Ovary (tissue), 9 donors: ENCODE data around the gene NABP1. TPM values are rescaled to one million over a fixed set of nuclear protein-coding genes. Genes with fewer than 3 reads are reported as not detected.

Source experiments
- DNase-seq, 5 donors: peaks; one replicate each; pipeline ENCODE4 v3.0.0-alpha.2; 2019 to 2020
- H3K27ac ChIP-seq, 2 donors: fragments of 200-600 bp; one replicate each; pipeline versions ENCODE4 v1.5.1 to v1.8.0; 2019 to 2022
- H3K27me3 ChIP-seq: fragments of 200-600 bp; one replicate; pipeline ENCODE4 v1.8.0; 2022
- H3K36me3 ChIP-seq: fragments of 200-600 bp; sonication (generic); one replicate; pipeline ENCODE4 v1.5.1; 2019
- H3K4me1 ChIP-seq: one replicate; pipeline ENCODE4 v1.8.1; 2013; ENCODE audit warnings: mild to moderate bottlenecking, moderate library complexity; ENCODE audit not compliant: insufficient read depth
- H3K4me3 ChIP-seq: fragments of 200-600 bp; sonication (generic); one replicate; pipeline ENCODE4 v1.5.1; 2017
- H3K9me3 ChIP-seq, 2 donors: fragments of 200-600 bp in 1 of 2; sonication (generic) in 1 of 2; one replicate each; pipeline versions ENCODE4 v1.5.1 to v1.8.1; 2013 to 2019; ENCODE audit warnings: mild to moderate bottlenecking in 1 of 2, moderate library complexity in 1 of 2
- CTCF ChIP-seq, 3 donors: fragments of 450-650 bp in 2 of 3; fragments of 200-600 bp in 1 of 3; IDR thresholded peaks; one replicate each; pipeline versions ENCODE4 v1.5.1 to v1.8.0; 2016 to 2022; ENCODE audit warnings: antibody characterized with exemption in 3 of 3, mild to moderate bottlenecking in 1 of 3
- EP300 ChIP-seq: sonication (generic); formaldehyde crosslinking; IDR thresholded peaks from one replicate; pipeline ENCODE4 v1.6.1; 2017; ENCODE audit warnings: antibody characterized with exemption
- POLR2A ChIP-seq: fragments of 450-650 bp; IDR thresholded peaks from one replicate; pipeline ENCODE4 v1.6.1; 2017; ENCODE audit warnings: antibody characterized with exemption, mild to moderate bottlenecking, moderate library complexity
- WGBS, 3 donors: extraction: QIAGEN DNeasy Blood & Tissue Kit in 1 of 3; methylation state at CpG; one replicate each; pipeline versions ENCODE4 v1.1.5 to v1.1.7; 2013 to 2017; 5-methylcytosine and 5-hydroxymethylcytosine counted together
- intact Hi-C, 4 donors: fragments of 100-400 bp; cut with DNase I; formaldehyde crosslinking; loops; one replicate each; pipeline versions ENCODE4 v1.11.0 to v1.15.1; 2022 to 2023
- polyA plus RNA-seq, 2 donors: library from polyadenylated mRNA; stranded (reverse); fragments of 200-250 nt in 1 of 2; fragments of 350-450 nt in 1 of 2; fragmentation: Illumina TruSeq in 1 of 2; extraction: RNeasy Lipid Tissue Mini Kit (QIAGEN cat#74804) in 1 of 2; gene quantifications; one replicate each; pipeline ENCODE4 v1.2.3, GENCODE V29; 2013 to 2014
- total RNA-seq, 7 donors: library from RNA; depleted of rRNA in 2 of 7; stranded (reverse); fragments of >200 nt in 2 of 7; fragmentation: NEBNext Ultra II Directional in 3 of 7; extraction: Animal tissue kit (Norgen Biotek cat#: 25700) in 3 of 7; gene quantifications; one replicate each; pipeline versions ENCODE4 v1.1.0 to v1.2.4, GENCODE V29; 2016 to 2023
- donor health status: DM: no; HTN: no; CAD: no; lungs with moderate emphysema.
- donor health status: DM: no; HTN: no; CAD: no.
- donor health status: Bipolar disorder and iron deficiency.
- donor health status: DM: yes; HTN: yes; CAD: no.
- donor health status: DM: no; HTN: no; CAD: no.
- donor health status: DM: yes; HTN: yes; CAD: no.

Gene NABP1
- total and polyA plus RNA-seq, 9 donors: 5.3 to 19.1 (median 13.4) TPM

- no peaks in the 10 kb centered on the region for H3K36me3 ChIP-seq
- no peak overlapping the region for H3K27ac ChIP-seq
- intact Hi-C loops: loop anchor here in 3 of 4 donors (5.0 to 10.0 kb wide), 3 partner anchors 126 to 136 kb away; no protein-coding TSS in a partner anchor
- peak in 1 of 5 donors; percentile 42 for DNase-seq
- H3K9me3 ChIP-seq: no peaks in the 10 kb centered on the region
- no peak overlapping the region for H3K4me3 ChIP-seq
- peak; percentile 25 to 41 (median 32) for TF ChIP-seq CTCF (IDR thresholded peaks at IDR 0.05)
- TF ChIP-seq EP300: no peak
- H3K4me1 ChIP-seq: no peaks in the 10 kb centered on the region
- WGBS, 3 donors: 5 to 9% (median 5%) methylated on average over 5 of the region's 5 CpGs
- H3K27me3 ChIP-seq: no peaks in the 10 kb centered on the region
These were observed 13.2 kb downstream of the NABP1 start for GRCh38 chr2:191691016-191691735.

- Histone ChIP-seq H3K4me1 (no peaks in the 10 kb centered on the region), H3K27me3 (no peaks in the 10 kb centered on the region), H3K27ac (no peak overlapping the region), H3K36me3 (no peaks in the 10 kb centered on the region), H3K9me3 (no peaks in the 10 kb centered on the region), H3K4me3 (no peak overlapping the region)
- 61 to 76% (median 70%) methylated on average over 4 of the region's 4 CpGs for WGBS, 3 donors
- no peak for DNase-seq
- intact Hi-C loops: loop anchor here in 3 of 4 donors (5.0 to 10.0 kb wide), 3 partner anchors 127 to 137 kb away; no protein-coding TSS in a partner anchor
- no peak for TF ChIP-seq EP300
- no peak for TF ChIP-seq CTCF (IDR thresholded peaks at IDR 0.05)
- no peak for TF ChIP-seq POLR2A
These were observed 14.0 kb downstream of the NABP1 start for GRCh38 chr2:191691898-191692297.

GRCh38 chr2:191692502-191693115 lies 14.7 kb downstream of the NABP1 start:
- Histone ChIP-seq H3K36me3 (no peaks in the 10 kb centered on the region), H3K4me3 (no peak overlapping the region), H3K27me3 (no peaks in the 10 kb centered on the region), H3K9me3 (no peaks in the 10 kb centered on the region), H3K4me1 (no peaks in the 10 kb centered on the region), H3K27ac (no peak overlapping the region)
- no peak for DNase-seq
- 60 to 68% (median 64%) methylated on average over 6 of the region's 6 CpGs for WGBS, 3 donors
- TF ChIP-seq CTCF (IDR thresholded peaks at IDR 0.05): no peak
- TF ChIP-seq EP300: no peak
- no peak for TF ChIP-seq POLR2A
- intact Hi-C loops: loop anchor here in 3 of 4 donors (5.0 to 10.0 kb wide), 3 partner anchors 128 to 138 kb away; no protein-coding TSS in a partner anchor

- Histone ChIP-seq H3K36me3 (no peaks in the 10 kb centered on the region), H3K4me1 (no peaks in the 10 kb centered on the region), H3K4me3 (no peak overlapping the region), H3K9me3 (no peaks in the 10 kb centered on the region), H3K27ac (no peak overlapping the region), H3K27me3 (no peaks in the 10 kb centered on the region)
- no peak for DNase-seq
- TF ChIP-seq EP300 (no peak), CTCF (IDR thresholded peaks at IDR 0.05) (no peak), POLR2A (no peak)
- intact Hi-C loops: loop anchor here in 3 of 4 donors (5.0 to 10.0 kb wide), 3 partner anchors 128 to 138 kb away; no protein-coding TSS in a partner anchor
- WGBS, 3 donors: 52 to 63% (median 54%) methylated on average over 2 of the region's 2 CpGs
These were observed 15.2 kb downstream of the NABP1 start for GRCh38 chr2:191693166-191693565.
